Measurements from ENCODE around the gene CARHSP1.
"Not testable (repeated sequence)": the region's sequence is repeated elsewhere in the genome, so short reads cannot be mapped to it uniquely, and the experiment has no call there.

The CARHSP1 gene

GRCh38 chr16:8854298-8854948 is 14.4 kb downstream of the CARHSP1 start:
- no peak for DNase-seq (ENCODE audit: low read depth in 2 of 2)

DNA sequence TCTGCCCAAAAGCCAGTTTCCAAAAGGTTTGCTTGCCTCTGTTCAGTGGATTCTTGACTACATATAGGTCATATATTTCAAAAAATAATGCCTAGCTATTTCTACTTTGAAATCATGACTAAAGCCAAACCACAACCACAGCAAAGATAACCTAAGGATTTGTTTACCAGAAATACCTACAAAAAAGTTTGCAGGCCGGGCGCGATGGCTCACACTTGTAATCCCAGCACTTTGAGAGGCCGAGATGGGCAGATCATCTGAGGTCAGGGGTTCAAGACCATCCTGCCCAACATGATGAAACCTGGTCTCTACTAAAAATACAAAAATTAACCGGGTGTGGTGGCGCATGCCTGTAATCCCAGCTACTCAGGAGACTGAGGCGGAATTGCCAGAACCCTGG is 15.2 kb downstream of the CARHSP1 start:
- no peak for DNase-seq (ENCODE audit: low read depth in 2 of 2)

DNA sequence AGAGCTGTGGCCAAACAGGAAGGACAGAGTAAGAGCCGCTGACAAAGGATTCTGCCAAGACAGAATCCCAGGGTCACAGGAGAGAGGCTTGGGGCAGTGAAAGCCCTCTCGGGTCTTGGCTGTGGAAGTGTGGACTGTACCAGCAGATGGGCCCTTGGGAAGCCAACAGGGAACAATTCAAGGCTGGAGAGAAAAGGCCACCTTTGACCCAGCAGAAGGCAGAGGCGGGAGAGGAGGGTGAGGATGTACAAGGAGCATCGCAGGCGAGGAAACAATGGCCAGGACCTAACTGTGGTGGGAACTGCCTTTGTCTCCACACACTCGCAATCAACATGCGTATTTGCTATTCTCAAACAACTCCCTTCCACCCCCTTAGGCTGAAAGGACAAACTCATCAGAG is 15.7 kb downstream of the CARHSP1 start:
- DNase-seq (ENCODE audit: low read depth in 2 of 2), result no peak

DNA sequence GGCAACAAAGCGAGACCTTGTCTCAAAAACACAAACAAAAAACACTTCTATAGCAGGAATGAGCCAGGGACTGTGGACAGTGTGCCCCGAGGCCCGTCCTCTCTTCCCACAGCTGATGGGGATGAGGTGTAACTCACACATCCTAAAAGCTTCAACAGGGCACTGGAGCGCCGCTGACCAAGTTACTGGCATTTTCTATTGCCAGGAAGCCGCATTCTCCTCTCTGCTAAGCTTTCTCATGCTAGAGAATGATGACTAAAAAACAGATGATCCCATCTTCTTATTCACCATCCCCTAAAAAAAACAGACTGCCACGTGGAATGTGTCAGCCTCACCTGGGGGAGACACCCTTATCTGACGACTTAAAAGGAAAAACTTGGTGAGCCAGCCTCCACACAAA is 16.3 kb downstream of the CARHSP1 start:
- no peak for DNase-seq (ENCODE audit: low read depth in 2 of 2)

- no peak for DNase-seq (ENCODE audit: low read depth in 2 of 2)
Measured at GRCh38 chr16:8851761-8852403, 16.9 kb downstream of the CARHSP1 start.

DNA sequence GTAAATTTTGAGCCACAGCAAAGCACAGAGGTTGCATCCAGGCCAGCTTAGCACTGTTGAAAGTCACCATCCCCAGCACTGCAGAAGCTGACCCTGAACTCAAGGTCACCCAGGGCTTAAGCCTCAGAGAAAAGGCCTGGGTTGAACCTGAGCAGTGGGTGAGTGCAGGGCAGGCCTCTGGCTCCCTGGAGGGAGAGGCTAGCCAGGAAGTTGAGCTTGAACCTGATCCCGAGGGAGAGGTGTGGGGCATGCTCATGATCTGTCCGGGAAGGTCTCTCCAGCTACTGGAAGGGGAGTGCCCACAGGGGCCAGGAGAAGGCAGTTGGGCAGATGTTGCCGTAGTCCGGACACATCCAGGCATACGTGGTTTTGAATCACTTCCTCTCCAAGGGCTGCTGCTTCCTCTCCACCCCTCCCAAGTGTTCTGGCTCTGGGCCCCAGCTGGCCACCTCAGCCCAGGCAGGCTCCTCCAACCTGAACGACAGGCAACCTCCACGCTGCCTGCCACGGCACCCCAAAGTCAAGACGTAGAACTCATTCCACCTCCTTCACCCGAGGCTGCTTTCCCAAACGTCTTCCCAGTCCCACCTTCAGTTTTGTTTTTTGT is 18.4 kb downstream of the CARHSP1 start:
- DNase-seq (ENCODE audit: low read depth in 2 of 2), result no peak

DNA sequence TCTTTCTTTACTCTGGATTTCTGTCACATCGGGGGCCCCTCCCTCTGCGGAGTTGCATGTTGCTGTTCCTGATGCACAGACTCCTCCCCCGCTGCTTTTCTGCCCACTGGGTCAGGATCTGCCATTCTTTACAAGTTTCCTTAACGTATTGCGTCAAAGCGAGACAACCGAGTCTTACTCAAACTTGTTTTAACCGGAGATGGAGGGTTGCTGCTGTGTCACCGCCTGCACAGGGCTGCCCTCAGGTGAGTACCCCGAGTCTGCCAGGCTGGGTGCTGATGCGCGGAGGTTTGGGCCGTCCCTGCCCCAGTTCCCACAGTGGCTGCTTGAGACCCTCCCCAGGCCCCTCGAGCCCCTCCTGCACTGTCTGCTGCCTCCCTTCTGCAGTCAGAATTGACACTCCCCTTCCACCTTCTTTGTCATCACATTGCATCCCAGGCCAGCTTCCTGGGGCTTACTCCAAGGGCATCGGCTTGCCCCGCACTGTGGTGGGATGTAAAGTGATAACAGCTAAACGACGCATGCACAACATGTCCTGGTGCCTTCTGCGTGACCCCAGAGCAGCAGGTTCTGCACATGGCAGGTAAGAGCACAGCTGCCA is 19.3 kb downstream of the CARHSP1 start:
- no peak for DNase-seq (ENCODE audit: low read depth in 2 of 2)

DNA sequence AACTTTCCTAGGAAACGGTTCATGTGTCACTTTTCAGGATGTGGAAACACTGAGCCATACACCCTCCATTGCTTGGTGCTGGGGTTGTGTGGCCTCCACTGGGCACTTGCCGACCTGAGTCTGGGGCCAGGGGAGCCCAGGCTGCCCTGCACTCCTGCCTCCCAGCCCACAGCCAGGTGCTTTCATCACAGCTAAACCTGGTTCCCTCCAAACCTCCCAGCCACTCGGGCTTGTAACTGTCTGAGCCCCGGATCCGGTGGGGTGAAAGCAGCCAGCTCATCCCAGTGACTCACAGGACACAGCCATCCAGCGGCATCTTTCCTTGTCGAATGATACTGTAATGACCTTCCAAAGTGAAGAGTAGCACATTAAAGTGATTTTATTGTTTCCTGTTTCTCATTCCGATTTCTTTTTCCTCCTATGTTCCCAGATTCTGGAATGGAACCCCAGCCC is 19.8 kb downstream of the CARHSP1 start:
- no peak for DNase-seq (ENCODE audit: low read depth in 2 of 2)

DNA sequence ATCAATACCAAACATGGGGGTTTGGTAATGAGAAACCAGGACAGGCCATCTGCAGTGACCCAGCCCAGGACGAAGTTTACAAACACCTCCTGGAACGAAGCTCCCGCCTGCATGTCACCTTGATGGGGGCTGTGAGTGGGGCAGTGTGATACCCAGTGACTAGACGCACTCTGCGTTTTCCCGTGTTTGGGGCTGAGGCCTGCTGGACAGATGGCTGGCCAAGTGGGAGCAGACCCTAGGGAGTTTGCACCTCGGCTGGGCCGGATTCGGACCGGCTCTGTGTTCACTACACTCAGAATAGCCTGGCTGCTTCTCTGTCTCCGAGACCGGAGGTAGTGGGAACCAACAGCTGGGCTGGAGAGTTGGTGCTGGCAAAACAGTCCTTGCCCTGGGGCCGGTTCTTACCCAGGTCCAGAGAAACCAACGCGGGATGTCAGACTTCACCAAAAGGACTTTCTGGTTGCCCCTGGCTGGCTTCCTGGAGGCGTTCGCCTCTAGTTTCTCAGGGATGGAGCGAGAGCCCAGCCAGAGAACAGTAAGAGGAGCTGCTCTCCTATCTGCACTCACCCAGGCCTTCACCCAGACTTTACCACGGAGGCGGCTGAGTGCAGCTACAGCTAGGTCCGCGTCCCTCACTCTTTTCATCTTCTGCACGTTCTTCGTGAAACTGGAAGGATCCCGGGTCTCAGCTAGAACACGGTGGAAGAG is 20.4 kb downstream of the CARHSP1 start:
- DNase-seq (ENCODE audit: low read depth in 2 of 2), result no peak

DNA sequence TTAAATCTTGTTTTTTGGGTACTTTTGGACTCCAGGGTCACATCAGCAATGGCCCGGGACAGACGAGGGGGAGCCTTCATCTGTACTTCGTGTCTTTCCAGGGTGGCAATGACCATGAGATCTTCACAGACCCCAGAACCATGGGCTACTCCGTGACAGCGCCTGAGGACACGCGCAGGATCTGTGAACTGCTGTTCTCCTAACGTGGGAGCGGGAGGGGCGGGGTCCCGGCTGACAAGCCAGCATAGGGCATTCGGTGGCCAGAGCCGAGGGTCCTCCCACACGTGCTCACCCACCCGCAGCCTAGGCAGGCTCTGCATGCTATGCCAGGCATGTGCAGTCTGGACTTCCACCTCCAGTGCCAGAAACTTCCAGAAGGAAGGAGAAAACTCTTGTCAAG is 21.2 kb downstream of the CARHSP1 start:
- no peak for DNase-seq (ENCODE audit: low read depth in 2 of 2)

DNA sequence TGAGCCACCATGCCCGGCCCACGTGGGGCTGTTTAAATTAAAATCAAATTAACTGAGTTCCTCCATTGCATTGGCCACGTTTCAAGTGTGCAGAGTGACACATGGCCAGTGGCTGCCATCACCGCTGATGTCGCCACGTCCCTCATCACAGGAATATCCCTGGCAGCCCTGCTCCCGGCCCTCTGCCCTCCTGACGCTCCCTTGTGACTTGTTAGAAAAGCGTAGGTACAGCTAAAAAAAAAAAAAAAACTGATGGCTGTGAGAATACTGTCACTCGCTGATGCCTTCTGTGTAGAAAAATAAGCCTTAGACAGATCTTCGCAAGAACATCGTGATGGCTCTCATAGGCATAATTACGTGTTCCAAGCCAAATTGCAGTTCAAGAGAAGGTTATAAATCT is 21.7 kb downstream of the CARHSP1 start:
- DNase-seq (ENCODE audit: low read depth in 2 of 2), result no peak

GRCh38 chr16:8846401-8846932 is 22.3 kb downstream of the CARHSP1 start:
- DNase-seq (ENCODE audit: low read depth in 2 of 2), result no peak

GRCh38 chr16:8845699-8846298 is 23.0 kb downstream of the CARHSP1 start:
- no peak for DNase-seq (ENCODE audit: low read depth in 2 of 2)

DNA sequence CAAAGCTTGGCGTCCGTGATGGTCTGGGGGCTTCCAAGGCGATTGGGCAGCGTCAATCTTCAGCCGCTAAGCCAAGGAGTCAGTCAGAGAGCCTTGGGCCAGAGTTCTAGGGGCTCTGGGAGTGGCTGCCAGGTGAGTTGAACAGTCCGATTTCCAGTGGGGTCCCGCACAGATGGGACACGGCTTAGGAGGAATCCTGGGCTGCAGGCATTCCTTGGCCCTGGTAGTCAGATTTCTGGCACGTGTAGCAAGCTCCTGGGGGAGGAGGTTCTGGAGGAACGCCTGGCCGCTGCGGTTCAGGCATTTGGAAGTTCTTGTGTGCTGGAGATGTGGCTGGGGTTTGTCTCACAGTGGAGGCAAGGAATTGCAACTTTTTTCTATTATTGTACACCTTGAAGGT is 25.5 kb downstream of the CARHSP1 start:
- not testable (repeated sequence) for DNase-seq (ENCODE audit: low read depth in 2 of 2)

GRCh38 chr16:8842016-8842415 is 26.8 kb downstream of the CARHSP1 start:
- not testable (repeated sequence) for DNase-seq (ENCODE audit: low read depth in 2 of 2)

- DNase-seq (ENCODE audit: low read depth in 2 of 2), result not testable (repeated sequence)
Measured at GRCh38 chr16:8837594-8837993, 31.2 kb downstream of the CARHSP1 start.

- not testable (repeated sequence) for DNase-seq (ENCODE audit: low read depth in 2 of 2)
Measured at GRCh38 chr16:8836797-8837196, 32.0 kb downstream of the CARHSP1 start.

- DNase-seq (ENCODE audit: low read depth in 2 of 2), result no peak
Measured at GRCh38 chr16:8832717-8833105, 36.1 kb downstream of the CARHSP1 start.

DNA sequence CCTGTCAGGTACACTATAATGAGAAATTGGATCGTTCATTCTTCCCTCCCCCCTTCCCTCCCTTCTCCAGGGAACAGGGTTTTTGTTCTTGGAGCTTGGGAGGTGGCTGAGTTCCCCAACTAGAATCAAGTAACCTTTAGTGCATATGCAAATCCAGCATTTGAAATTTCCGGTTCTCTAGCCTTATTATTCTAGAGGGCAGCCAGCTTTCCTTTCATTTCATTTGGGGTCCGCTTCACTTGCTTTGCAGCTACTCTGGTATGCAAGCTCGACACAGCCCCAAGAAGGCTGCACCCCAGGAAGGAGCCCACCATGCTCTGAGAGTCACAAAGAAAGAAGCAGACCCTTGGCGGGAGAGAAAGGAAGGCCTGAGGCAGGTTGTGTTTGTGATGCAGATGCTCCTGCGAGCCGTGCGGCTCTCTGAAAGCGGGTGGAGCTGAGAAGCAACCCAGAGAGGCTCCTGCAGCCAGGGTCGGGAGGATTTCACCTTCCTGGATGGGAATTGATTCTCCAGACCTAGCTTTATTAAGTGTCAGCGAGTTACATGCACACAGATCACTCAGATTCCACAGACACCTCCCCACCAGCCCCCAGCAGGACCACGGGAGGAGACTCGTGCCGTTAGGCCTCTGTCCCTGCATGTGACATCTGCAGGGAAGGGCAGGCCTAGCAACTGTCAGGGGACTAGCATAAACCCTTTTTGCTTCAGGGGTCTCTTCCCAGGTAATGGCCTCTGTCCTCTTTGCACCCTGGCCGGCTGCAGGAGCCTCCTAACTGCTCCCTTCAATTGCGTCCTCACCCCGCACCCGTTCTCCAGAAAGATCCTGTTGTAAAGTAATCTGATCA is 36.7 kb downstream of the CARHSP1 start:
- DNase-seq (ENCODE audit: low read depth in 2 of 2), result no peak

DNA sequence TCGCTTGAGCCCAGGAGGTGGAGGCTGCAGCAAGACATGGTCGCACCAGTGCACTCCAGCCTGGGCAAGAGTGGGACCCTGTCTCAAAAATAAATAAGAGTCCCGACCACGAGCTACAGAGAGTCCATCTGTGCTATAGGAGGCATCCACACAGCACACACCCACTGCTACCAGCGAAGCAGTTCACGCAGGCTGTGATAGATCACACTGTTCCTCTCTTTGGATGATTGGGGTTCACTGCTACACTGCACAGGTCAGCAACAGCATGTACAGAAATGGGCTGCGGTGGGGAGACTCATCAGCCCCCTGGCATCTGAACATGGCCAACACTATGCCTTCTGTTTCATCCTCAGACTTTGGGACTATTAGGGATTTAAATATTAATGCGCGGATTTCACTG is 37.4 kb downstream of the CARHSP1 start:
- no peak for DNase-seq (ENCODE audit: low read depth in 2 of 2)

Measured in stimulated activated CD4-positive, alpha-beta T cell treated with anti-CD3 and anti-CD28 coated beads, Interleukin-1b, Interleukin-23, amount 100 ng/mL, for 4 hours (primary cell).